Prostate gland (tissue), 2 donors: ENCODE results near the gene ANKRD23.

ENCODE experiments used
- CTCF ChIP-seq, 4 experiments: fragments of 200-600 bp in 2 of 4; fragments of 450-650 bp in 2 of 4; sonication (generic) in 2 of 4; IDR thresholded peaks; 1 replicate in 3 of 4; 2 replicates in 1 of 4; pipeline ENCODE4 v1.5.1; 2016 to 2019; ENCODE audit warnings: antibody characterized with exemption in 4 of 4, mild to moderate bottlenecking in 2 of 4, moderate library complexity in 2 of 4
- POLR2AphosphoS5 ChIP-seq: sonication (generic); formaldehyde crosslinking; IDR thresholded peaks from one replicate; pipeline ENCODE4 v1.6.1; 2017; ENCODE audit warnings: antibody characterized with exemption

- TF ChIP-seq CTCF (IDR thresholded peaks at IDR 0.05) (no peak), POLR2AphosphoS5 (no peak)
Measured at GRCh38 chr2:96864343-96865091, 20.7 kb upstream of the ANKRD23 start.
